Brain microvascular endothelial cell (primary cell): Measurements from ENCODE around the gene P3H4.

ENCODE experiments used
- DNase-seq: peaks from one replicate; pipeline ENCODE4 v3.0.0-alpha.2; 2020
- H3K27ac ChIP-seq: fragments of 250-450 bp; sonication (Bioruptor Pico); 2 replicates; pipeline ENCODE4 v1.5.1; 2020; ENCODE audit warnings: mild to moderate bottlenecking, moderate library complexity
- H3K27me3 ChIP-seq: fragments of 250-450 bp; sonication (Bioruptor Pico); replicated peaks from 2 replicates; pipeline ENCODE4 v1.5.1; 2020; ENCODE audit warnings: mild to moderate bottlenecking
- H3K36me3 ChIP-seq: fragments of 250-450 bp; sonication (Bioruptor Pico); replicated peaks from 2 replicates; pipeline ENCODE4 v1.5.1; 2020; ENCODE audit warnings: mild to moderate bottlenecking
- H3K4me3 ChIP-seq: 2 replicates; pipeline ENCODE4 v1.5.1; 2011; ENCODE audit warnings: low read depth, mild to moderate bottlenecking, control low read depth, low read length, moderate library complexity
- CTCF ChIP-seq: IDR thresholded peaks from 2 replicates; pipeline ENCODE4 v1.5.1; 2011; ENCODE audit warnings: low read depth, mild to moderate bottlenecking, moderate library complexity, low read length, control low read depth, inconsistent platforms; ENCODE audit errors: missing control alignments
- in situ Hi-C: cut with HindIII; loops from 2 replicates; pipeline ENCODE4 v1.10.0; 2017; ENCODE audit warnings: low sequenced_read_pairs, low pct_ligation_motif_present

P3H4 gene

DNA sequence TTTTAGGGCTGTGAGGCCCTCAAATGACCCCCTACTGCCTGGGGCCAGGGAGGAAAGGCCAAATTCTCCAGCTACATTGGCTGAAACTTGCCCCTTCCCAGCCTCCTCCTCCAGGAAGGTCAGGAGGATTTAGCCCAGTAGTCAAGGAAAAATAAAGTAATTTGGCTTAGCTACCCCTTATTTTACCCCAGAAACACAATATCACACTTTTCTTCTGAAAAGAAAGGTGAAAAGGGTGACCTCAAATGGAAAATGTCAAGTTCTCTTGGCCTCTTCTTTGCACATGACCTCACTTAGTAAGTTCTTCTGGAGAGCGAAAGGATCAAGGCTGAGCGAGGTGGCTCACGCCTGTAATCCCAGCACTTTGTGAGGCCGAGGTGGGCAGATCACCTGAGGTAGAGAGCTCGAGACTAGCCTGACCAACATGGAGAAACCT, 17.2 kb downstream of the P3H4 start:
- H3K27ac ChIP-seq: no peak overlapping the region
- TF ChIP-seq CTCF: no peak
- H3K27me3 ChIP-seq: no peaks in the 10 kb centered on the region
- in situ Hi-C loops: no loop called here
- H3K36me3 ChIP-seq: no peaks in the 10 kb centered on the region
- H3K4me3 ChIP-seq: no peak overlapping the region
- no peak for DNase-seq

GRCh38 chr17:41793784-41794539, 17.8 kb downstream of the P3H4 start:
- DNase-seq: no peak
- TF ChIP-seq CTCF: peak; percentile 0
- Histone ChIP-seq H3K4me3 (no peak overlapping the region), H3K27me3 (no peaks in the 10 kb centered on the region), H3K27ac (no peak overlapping the region), H3K36me3 (no peaks in the 10 kb centered on the region)
- in situ Hi-C loops: no loop called here

GRCh38 chr17:41792845-41793783, 18.6 kb downstream of the P3H4 start:
- H3K27ac ChIP-seq: peak overlapping the region; percentile 43
- no peak overlapping the region for H3K4me3 ChIP-seq
- H3K27me3 ChIP-seq: no peaks in the 10 kb centered on the region
- no peaks in the 10 kb centered on the region for H3K36me3 ChIP-seq
- peak; percentile 59 for DNase-seq
- no peak for TF ChIP-seq CTCF
- in situ Hi-C loops: no loop called here

GRCh38 chr17:41787021-41787418, 24.7 kb downstream of the P3H4 start:
- no peak for TF ChIP-seq CTCF
- H3K27ac ChIP-seq: no peak overlapping the region
- in situ Hi-C loops: no loop called here
- no peaks in the 10 kb centered on the region for H3K27me3 ChIP-seq
- H3K36me3 ChIP-seq: no peaks in the 10 kb centered on the region
- no peak for DNase-seq
- H3K4me3 ChIP-seq: no peak overlapping the region

DNA sequence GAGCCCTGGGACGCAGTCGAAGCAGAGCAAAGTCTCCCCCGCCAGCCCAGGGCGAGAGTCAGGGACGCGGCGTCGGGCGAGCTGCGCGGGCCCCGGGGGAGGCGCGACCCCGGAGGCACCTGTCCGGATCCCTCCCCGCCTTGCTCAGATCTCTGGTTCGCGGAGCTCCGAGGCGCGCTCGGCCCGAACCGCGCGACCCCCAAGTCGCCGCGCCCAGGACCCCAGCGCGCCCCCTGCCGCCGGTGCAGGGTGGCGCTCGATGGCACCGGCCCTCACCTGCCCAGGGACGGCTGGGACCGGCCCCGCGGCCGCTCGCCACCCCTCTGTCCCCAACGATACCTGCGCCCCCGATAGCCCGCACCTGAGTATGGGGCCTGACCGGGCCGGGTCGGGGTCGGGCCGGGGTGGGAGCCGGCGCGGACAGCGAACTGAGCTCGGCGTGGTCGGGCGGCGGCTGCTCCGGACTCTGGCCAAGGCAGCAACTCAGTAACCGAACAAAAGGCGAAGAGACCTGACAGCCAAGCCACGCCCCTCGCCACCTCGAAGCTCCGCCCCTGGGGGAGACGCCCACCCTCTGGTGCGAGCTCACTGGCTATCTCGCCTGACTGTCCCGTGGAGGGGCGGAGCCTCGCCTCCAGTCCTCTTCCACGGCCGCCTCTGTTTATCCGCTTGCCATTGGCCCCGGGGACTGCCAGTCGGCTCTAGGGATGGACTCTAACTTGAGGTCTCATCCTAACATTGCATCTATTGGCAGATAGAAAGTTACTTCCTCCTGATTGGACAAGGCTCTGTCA, 25.3 kb downstream of the P3H4 start, which contains the start of gene JUP:
Gene JUP (minus strand): TSS at position 485 of the 794 bp plus-strand sequence. CDS start 14,857 bp downstream, outside the sequence.
- peak; percentile 100 for DNase-seq
- H3K27me3 ChIP-seq: no peaks in the 10 kb centered on the region
- H3K27ac ChIP-seq: peak within 1 kb of the TSS; percentile 47
- in situ Hi-C loops: no loop called here
- peak; percentile 10 for TF ChIP-seq CTCF
- peak within 1 kb of the TSS; percentile 81 for H3K4me3 ChIP-seq
- H3K36me3 ChIP-seq: no peaks in the 10 kb centered on the region
